HEK293 (cell line): ENCODE data around the gene THG1L.
"Not testable (repeated sequence)": the region's sequence is repeated elsewhere in the genome, so short reads cannot be mapped to it uniquely, and the experiment has no call there.

Experiments used
- CTCF ChIA-PET: fragments of 350-600 bp; formaldehyde crosslinking; extraction: SDS; loops from one replicate; lab custom pipeline; 2021; ENCODE audit warnings: antibody characterized with exemption; lab: Yijun Ruan, JAX
- POLR2A ChIA-PET: fragments of 300-600 bp; formaldehyde crosslinking; extraction: SDS; loops from one replicate; lab custom pipeline; 2020; ENCODE audit warnings: antibody characterized with exemption, inconsistent platforms; lab: Yijun Ruan, JAX
- H3K27ac ChIP-seq: fragments of 200-500 bp; sonication (Bioruptor generic); 2 replicates; pipeline ENCODE4 v1.5.1; 2014; ENCODE audit warnings: low read depth, low read length, control low read depth, inconsistent platforms; ENCODE audit errors: extremely low read depth
- H3K36me3 ChIP-seq, 2 experiments: fragments of 200-500 bp in 1 of 2; sonication (Bioruptor generic) in 1 of 2; 1 replicate in 1 of 2; 2 replicates in 1 of 2; pipeline ENCODE4 v1.5.1; 2014 to 2017; ENCODE audit warnings: inconsistent platforms in 2 of 2, low read length in 2 of 2; ENCODE audit not compliant: control insufficient read depth in 2 of 2, insufficient read depth in 1 of 2
- H3K4me1 ChIP-seq: fragments of 200-500 bp; sonication (Bioruptor generic); 2 replicates; pipeline ENCODE4 v1.5.1; 2014; ENCODE audit warnings: mild to moderate bottlenecking, low read length, inconsistent platforms; ENCODE audit not compliant: control insufficient read depth, insufficient read depth
- H3K4me3 ChIP-seq: 2 replicates; pipeline ENCODE4 v1.5.1; 2011; ENCODE audit warnings: low read depth, mild to moderate bottlenecking, control low read depth, low read length, moderate library complexity
- H3K9me3 ChIP-seq: fragments of 200-500 bp; sonication (Bioruptor generic); 2 replicates; pipeline ENCODE4 v1.5.1; 2014; ENCODE audit warnings: low read depth, low read length, inconsistent platforms; ENCODE audit not compliant: control insufficient read depth, insufficient read depth
- CTCF ChIP-seq: fragments of 450-650 bp; formaldehyde crosslinking; IDR thresholded peaks from 2 replicates; pipeline ENCODE4 v1.5.1; 2016; ENCODE audit warnings: missing biosample characterization, missing genetic modification characterization
- ZBTB8A ChIP-seq: fragments of 450-650 bp; formaldehyde crosslinking; IDR thresholded peaks from 2 replicates; pipeline ENCODE4 v1.5.1; 2016; ENCODE audit warnings: missing biosample characterization, missing genetic modification characterization
- ZNF148 ChIP-seq: fragments of 450-650 bp; formaldehyde crosslinking; IDR thresholded peaks from 2 replicates; pipeline ENCODE4 v1.5.0; 2017; ENCODE audit warnings: missing biosample characterization, missing genetic modification characterization, borderline replicate concordance
- ZNF426 ChIP-seq: fragments of 450-650 bp; formaldehyde crosslinking; IDR thresholded peaks from 2 replicates; pipeline ENCODE4 v1.5.1; 2017; ENCODE audit warnings: missing biosample characterization, missing genetic modification characterization, mild to moderate bottlenecking, inconsistent platforms, moderate library complexity
- ZNF530 ChIP-seq: fragments of 450-650 bp; formaldehyde crosslinking; IDR thresholded peaks from 2 replicates; pipeline ENCODE4 v1.5.1; 2016; ENCODE audit warnings: low read depth, missing biosample characterization, missing genetic modification characterization
- ZNF580 ChIP-seq: fragments of 450-650 bp; formaldehyde crosslinking; IDR thresholded peaks from 2 replicates; pipeline ENCODE4 v1.5.1; 2016; ENCODE audit warnings: missing biosample characterization, missing genetic modification characterization
- ZNF624 ChIP-seq: fragments of 450-650 bp; formaldehyde crosslinking; IDR thresholded peaks from 2 replicates; pipeline ENCODE4 v1.5.1; 2017; ENCODE audit warnings: missing biosample characterization, missing genetic modification characterization

Gene THG1L

GRCh38 chr5:157689942-157690689 lies 41.1 kb upstream of the THG1L start:
- Histone ChIP-seq H3K9me3 (no peaks in the 10 kb centered on the region), H3K27ac (no peak overlapping the region), H3K36me3 (no peaks in the 10 kb centered on the region), H3K4me3 (no peak overlapping the region), H3K4me1 (no peaks in the 10 kb centered on the region)
- ChIA-PET POLR2A (no interaction called here), CTCF (interaction anchor here (0.6 to 0.7 kb wide), 2 partner anchors 362 to 382 kb away, joined by 3 to 6 read pairs; no protein-coding TSS in a partner anchor)
- no peak for TF ChIP-seq ZNF530 (tag by site-specific recombination)

GRCh38 chr5:157690690-157691433 lies 40.4 kb upstream of the THG1L start:
- no peak overlapping the region for H3K27ac ChIP-seq
- H3K36me3 ChIP-seq: no peaks in the 10 kb centered on the region
- ChIA-PET POLR2A (no interaction called here), CTCF (interaction anchor here (0.7 to 1.3 kb wide), 2 partner anchors 20 to 28 kb away, joined by 3 to 6 read pairs; no protein-coding TSS in a partner anchor)
- H3K9me3 ChIP-seq: no peaks in the 10 kb centered on the region
- no peaks in the 10 kb centered on the region for H3K4me1 ChIP-seq
- H3K4me3 ChIP-seq: no peak overlapping the region
- TF ChIP-seq ZNF148 (tag by site-specific recombination) (no peak), ZBTB8A (no peak), ZNF426 (tag by site-specific recombination) (no peak), ZNF580 (no peak), ZNF624 (tag by site-specific recombination) (no peak), CTCF (no peak)
- TF ChIP-seq, all 188 proteins: peak for 0

- H3K27ac ChIP-seq, H3K9me3 ChIP-seq, H3K4me3 ChIP-seq, H3K4me1 ChIP-seq, POLR2A ChIA-PET, H3K36me3 ChIP-seq: not testable (repeated sequence)
- CTCF ChIA-PET: interaction anchor here (0.6 kb wide), 1 partner anchor 96 kb away, joined by 4 read pairs; no protein-coding TSS in a partner anchor
Observed at GRCh38 chr5:157693816-157694215, 37.4 kb upstream of the THG1L start.

- H3K36me3 ChIP-seq, H3K9me3 ChIP-seq, H3K4me3 ChIP-seq, POLR2A ChIA-PET, H3K4me1 ChIP-seq, H3K27ac ChIP-seq: not testable (repeated sequence)
- CTCF ChIA-PET: interaction anchor here (0.7 kb wide), 3 partner anchors 34 to 311 kb away, joined by 3 to 4 read pairs (median 3); no protein-coding TSS in a partner anchor
Observed at GRCh38 chr5:157696154-157696553, 35.1 kb upstream of the THG1L start.
